Astrocyte of the cerebellum (primary cell): ENCODE measurements around the gene C14orf119.

Experiments used
- DNase-seq: peaks from one replicate; pipeline ENCODE4 v3.0.0-alpha.2; 2011; ENCODE audit warnings: low read depth
- H3K4me3 ChIP-seq: 2 replicates; pipeline ENCODE4 v1.5.1; 2011; ENCODE audit warnings: mild to moderate bottlenecking, low read depth, low read length, moderate library complexity
- CTCF ChIP-seq: IDR thresholded peaks from 2 replicates; pipeline ENCODE4 v1.5.1; 2012; ENCODE audit warnings: low read length, low read depth, moderate library complexity, mild to moderate bottlenecking; ENCODE audit errors: missing control alignments
- in situ Hi-C: cut with HindIII; loops from 2 replicates; pipeline ENCODE4 v1.10.0; 2017; ENCODE audit warnings: low sequenced_read_pairs

Gene C14orf119

GRCh38 chr14:23115039-23115731, 19.9 kb downstream of the C14orf119 start:
- in situ Hi-C loops, result no loop called here
- DNase-seq, result peak; percentile 85
- TF ChIP-seq CTCF, result no peak
- H3K4me3 ChIP-seq, result no peak overlapping the region

DNA sequence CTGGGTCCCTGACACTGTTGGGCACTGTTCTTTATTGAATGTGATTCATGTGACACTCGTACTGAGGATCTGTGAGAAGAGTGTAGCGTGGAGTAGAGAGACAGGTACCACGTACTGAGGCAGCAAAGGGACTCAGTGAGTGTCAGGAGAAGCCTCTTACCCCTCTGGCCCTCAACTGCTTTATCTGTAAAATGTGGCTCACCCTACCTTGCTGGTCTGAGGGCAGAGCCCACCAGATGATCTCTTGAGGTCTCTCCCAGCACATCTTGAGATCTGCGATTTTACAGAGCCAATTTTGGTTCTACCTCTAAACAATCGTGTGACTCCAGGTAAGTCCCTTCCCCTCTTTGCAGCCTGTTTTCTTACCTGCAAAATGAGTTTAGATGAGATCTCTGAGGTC, 20.6 kb downstream of the C14orf119 start:
- no peak for TF ChIP-seq CTCF
- in situ Hi-C loops, result no loop called here
- no peak overlapping the region for H3K4me3 ChIP-seq
- no peak for DNase-seq

DNA sequence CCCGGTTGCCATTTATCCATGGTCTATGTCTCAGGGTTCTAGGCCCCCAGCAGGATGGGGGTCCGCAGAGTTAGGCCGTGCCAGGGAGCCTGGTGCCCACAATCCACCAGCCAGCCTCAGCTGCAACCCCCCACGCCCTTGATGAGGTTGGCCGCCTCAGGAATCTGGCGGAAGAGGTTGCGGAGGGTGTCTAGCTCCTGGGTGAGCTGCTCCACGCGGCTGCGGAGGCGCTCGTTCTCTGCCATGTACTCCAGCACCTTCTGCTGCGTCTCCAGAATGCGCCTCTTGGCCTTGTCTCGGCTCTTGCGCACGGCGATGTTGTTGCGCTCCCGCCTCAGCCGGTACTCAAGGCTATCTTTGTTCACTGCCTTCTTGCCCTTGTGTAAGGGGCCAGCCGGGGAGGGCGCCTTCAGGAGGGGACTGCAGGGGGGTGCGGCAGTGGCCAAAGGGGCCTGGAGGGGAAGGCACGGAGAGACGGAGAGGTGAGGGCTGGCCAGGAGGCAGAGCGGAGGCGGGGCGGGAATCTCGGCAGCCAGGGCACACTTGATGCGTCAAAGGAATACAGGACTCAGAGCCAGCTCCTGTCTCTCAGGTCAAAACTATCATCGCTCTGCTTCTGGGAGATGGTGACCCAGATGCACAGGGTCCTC, 22.2 kb downstream of the C14orf119 start:
- in situ Hi-C loops, result no loop called here
- no peak overlapping the region for H3K4me3 ChIP-seq
- no peak for DNase-seq
- no peak for TF ChIP-seq CTCF

- no peak for TF ChIP-seq CTCF
- DNase-seq, result no peak
- in situ Hi-C loops, result no loop called here
- no peak within 1 kb of the TSS for H3K4me3 ChIP-seq
Measured at GRCh38 chr14:23118506-23119362, 23.4 kb downstream of the C14orf119 start, which contains the start of gene CEBPE. CEBPE (minus strand) TSS chr14:23119255; CDS start chr14:23119091, 164 bp downstream.

DNA sequence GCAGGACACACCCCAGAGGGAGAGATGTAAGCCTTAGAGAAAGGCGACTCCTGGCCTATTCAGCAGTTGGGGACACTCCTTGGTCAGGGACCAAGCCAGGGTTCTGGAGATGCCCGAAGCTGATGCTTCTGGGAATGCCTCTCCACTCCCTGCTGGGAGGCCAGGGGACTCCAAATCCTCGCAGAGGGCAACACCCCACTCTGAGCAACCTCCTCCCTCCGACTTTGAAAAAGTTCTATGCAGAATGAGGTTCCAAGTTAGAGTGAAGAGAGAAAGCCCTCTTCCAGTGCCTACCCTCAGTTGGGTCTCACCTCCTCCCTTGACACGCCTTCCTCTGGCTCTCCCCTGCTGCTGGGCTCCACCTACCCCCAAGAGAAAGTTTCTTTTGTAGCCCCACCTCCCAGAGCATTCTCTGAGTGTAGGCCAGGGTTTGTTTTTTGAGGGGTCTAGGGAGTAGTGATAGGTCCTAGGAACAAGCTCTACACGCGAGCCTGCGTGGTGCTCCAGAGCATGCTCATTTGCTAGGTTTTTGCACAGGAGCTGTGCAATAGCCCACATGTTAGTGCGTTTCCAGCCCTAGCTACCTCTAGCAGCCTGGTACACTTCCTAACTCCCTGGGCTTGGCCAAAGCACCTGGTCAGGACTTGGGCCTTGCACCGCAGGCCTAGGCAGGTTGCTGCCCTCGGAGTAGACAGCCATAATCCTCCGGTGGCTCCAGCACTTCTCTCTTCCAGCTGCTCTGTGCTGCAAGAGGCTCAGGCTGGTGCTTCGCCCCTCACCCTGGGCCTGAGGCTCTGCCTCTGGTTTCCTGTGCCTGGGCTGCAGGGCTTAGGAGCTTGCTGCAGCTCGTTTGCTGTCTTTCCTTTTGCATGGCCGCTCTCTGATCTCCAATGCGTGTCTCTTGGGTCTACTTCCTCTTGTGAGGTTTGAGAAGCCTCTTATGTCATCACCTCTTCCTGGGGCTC, 24.3 kb downstream of the C14orf119 start:
- no peak for DNase-seq

More for the DNA sequence above, 24.3 kb downstream of the C14orf119 start:
- H3K4me3 ChIP-seq, result no peak overlapping the region
- no peak for TF ChIP-seq CTCF
- in situ Hi-C loops, result no loop called here
